Measurements from ENCODE around the gene BHMT.
"Not testable (repeated sequence)": the region's sequence is repeated elsewhere in the genome, so short reads cannot be mapped to it uniquely, and the experiment has no call there.

The BHMT gene

GRCh38 chr5:79171635-79172245 is 60.1 kb downstream of the BHMT start:
- DNase-seq (ENCODE audit: low spot score), result no peak

GRCh38 chr5:79172269-79172668 is 60.7 kb downstream of the BHMT start:
- no peak for DNase-seq (ENCODE audit: low spot score)

DNA sequence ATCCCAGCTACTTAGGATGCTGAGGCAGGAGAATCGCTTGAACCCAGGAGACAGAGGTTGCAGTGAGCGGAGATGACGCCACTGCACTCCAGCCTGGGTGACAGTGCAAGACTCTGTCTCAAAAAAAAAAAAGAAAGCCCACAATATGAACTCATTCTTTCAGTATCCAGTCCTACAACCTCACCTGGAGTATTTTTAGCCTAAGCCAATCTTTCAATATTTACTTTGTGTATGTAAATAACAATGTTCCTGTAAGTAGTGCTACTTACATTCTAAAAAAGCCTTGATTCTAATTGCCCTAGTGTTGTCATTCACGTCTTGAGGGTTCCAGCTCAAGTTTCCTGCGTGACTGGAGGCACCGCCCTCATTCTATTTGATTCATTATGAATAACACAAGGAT is 62.0 kb downstream of the BHMT start:
- DNase-seq (ENCODE audit: low spot score), result no peak

DNA sequence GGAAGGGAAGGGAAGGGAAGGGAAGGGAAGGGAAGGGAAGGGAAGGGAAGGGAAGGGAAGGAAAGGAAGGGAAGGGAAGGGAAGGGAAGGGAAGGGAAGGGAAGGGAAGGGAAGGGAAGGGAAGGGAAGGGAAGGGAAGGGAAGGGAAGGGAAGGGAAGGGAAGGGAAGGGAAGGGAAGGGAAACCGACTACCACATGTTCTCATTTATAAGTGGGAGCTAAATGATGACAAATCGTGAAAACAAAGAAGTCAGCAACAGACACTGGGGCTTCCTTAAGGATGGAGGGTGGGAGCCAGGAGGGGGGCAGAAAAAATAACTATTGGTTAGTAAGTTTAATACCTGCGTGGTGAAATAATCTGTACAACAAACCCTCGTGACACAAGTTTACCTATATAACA is 68.8 kb downstream of the BHMT start:
- DNase-seq (ENCODE audit: low spot score), result not testable (repeated sequence)

DNA sequence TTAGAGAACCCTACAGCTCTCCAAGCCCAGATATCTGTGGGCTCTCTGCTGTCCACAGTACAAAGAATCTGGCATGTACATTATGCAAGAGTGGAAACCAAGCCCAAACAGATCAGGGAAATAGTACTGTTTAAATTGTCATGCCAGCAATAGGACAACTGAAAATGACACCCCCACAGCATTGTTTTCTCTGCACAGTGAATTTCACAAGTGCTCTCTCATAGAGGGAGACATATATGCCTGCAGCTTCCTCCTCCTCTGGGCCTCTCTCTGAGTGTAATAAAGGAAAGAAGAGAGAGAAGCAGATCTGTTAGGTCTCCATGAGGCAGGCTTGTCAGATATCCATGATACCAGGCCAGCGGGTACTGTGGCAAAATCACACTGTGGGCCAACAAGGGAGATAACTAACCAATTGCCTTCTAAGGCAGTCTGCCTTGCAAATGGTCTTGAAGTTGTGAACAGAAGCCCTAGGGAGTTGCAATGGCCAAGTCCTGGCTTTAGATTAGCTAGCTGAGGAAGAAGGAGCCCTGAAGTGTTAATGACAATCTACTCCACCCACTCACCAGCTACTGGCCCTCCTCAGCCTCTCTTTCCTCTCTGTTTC is 69.9 kb downstream of the BHMT start:
- no peak for DNase-seq (ENCODE audit: low spot score)

Small RNA genes lying within 50 kb of the gene (small RNA-seq; reads per million reads assigned to genes)
- 0 to 0.40 reads per million in 2 experiments for gene RNY3P1

All from SK-N-DZ (cell line).